ENCODE measurements around the gene RPS6KB2. TPM values are rescaled to one million over a fixed set of nuclear protein-coding genes. Genes with fewer than 3 reads are reported as not detected.
"Not testable (repeated sequence)": the region's sequence is repeated elsewhere in the genome, so short reads cannot be mapped to it uniquely, and the experiment has no call there.

The RPS6KB2 gene
- total RNA-seq, 1 donor from 2014 or later: 49.5 TPM

- TF ChIP-seq CTCF (IDR thresholded peaks at IDR 0.05): no peak
- Mint-ChIP-seq H3K4me3 (ENCODE audit: unreplicated experiment) (peak overlapping the region; percentile 80), H3K36me3 (ENCODE audit: unreplicated experiment) (no peaks in the 10 kb centered on the region), H3K9me3 (ENCODE audit: unreplicated experiment) (no peaks in the 10 kb centered on the region), H3K27ac (ENCODE audit: unreplicated experiment) (peak overlapping the region; percentile 57), H3K27me3 (ENCODE audit: unreplicated experiment) (no peaks in the 10 kb centered on the region), H3K4me1 (ENCODE audit: unreplicated experiment) (peaks cover 33% of the 10 kb centered on the region)
- no peak for DNase-seq (ENCODE audit: extremely low spot score, unreplicated experiment)
Observed at GRCh38 chr11:67468456-67468758, 40.1 kb downstream of the RPS6KB2 start.

- H3K9me3 Mint-ChIP-seq (ENCODE audit: unreplicated experiment): no peaks in the 10 kb centered on the region
Observed at GRCh38 chr11:67468759-67469507, 40.6 kb downstream of the RPS6KB2 start, which contains the start of gene TMEM134. Gene TMEM134 (minus strand): TSS chr11:67469251. CDS start chr11:67469192, 59 bp downstream.

GRCh38 chr11:67469508-67469811 is 41.2 kb downstream of the RPS6KB2 start:
- Mint-ChIP-seq H3K4me1 (ENCODE audit: unreplicated experiment) (peaks cover 27% of the 10 kb centered on the region), H3K4me3 (ENCODE audit: unreplicated experiment) (peak overlapping the region; percentile 74), H3K27me3 (ENCODE audit: unreplicated experiment) (no peaks in the 10 kb centered on the region), H3K27ac (ENCODE audit: unreplicated experiment) (peak overlapping the region; percentile 73), H3K9me3 (ENCODE audit: unreplicated experiment) (no peaks in the 10 kb centered on the region), H3K36me3 (ENCODE audit: unreplicated experiment) (no peaks in the 10 kb centered on the region)
- no peak for DNase-seq (ENCODE audit: extremely low spot score, unreplicated experiment)
- no peak for TF ChIP-seq CTCF (IDR thresholded peaks at IDR 0.05)

More at GRCh38 chr11:67468759-67469507, 40.6 kb downstream of the RPS6KB2 start, which contains the start of gene TMEM134:
- peak; percentile 47 for TF ChIP-seq CTCF (IDR thresholded peaks at IDR 0.05)
- peak within 1 kb of the TSS; percentile 80 for H3K4me3 Mint-ChIP-seq (ENCODE audit: unreplicated experiment)
- H3K27me3 Mint-ChIP-seq (ENCODE audit: unreplicated experiment): no peaks in the 10 kb centered on the region
- no peaks in the 10 kb centered on the region for H3K36me3 Mint-ChIP-seq (ENCODE audit: unreplicated experiment)
- H3K4me1 Mint-ChIP-seq (ENCODE audit: unreplicated experiment): peaks cover 32% of the 10 kb centered on the region
- DNase-seq (ENCODE audit: extremely low spot score, unreplicated experiment): peak; percentile 98
- H3K27ac Mint-ChIP-seq (ENCODE audit: unreplicated experiment): peak within 1 kb of the TSS; percentile 73

- H3K9me3 Mint-ChIP-seq (ENCODE audit: unreplicated experiment): no peaks in the 10 kb centered on the region
- TF ChIP-seq CTCF (IDR thresholded peaks at IDR 0.05): no peak
- no peaks in the 10 kb centered on the region for H3K36me3 Mint-ChIP-seq (ENCODE audit: unreplicated experiment)
- H3K27ac Mint-ChIP-seq (ENCODE audit: unreplicated experiment): no peak overlapping the region
- DNase-seq (ENCODE audit: extremely low spot score, unreplicated experiment): no peak
- H3K4me1 Mint-ChIP-seq (ENCODE audit: unreplicated experiment): peaks cover 21% of the 10 kb centered on the region
- H3K27me3 Mint-ChIP-seq (ENCODE audit: unreplicated experiment): no peaks in the 10 kb centered on the region
- H3K4me3 Mint-ChIP-seq (ENCODE audit: unreplicated experiment): peak overlapping the region; percentile 74
Observed at GRCh38 chr11:67470337-67471002, 42.2 kb downstream of the RPS6KB2 start.

- no peak overlapping the region for H3K27ac Mint-ChIP-seq (ENCODE audit: unreplicated experiment)
- TF ChIP-seq CTCF (IDR thresholded peaks at IDR 0.05): no peak
- H3K27me3 Mint-ChIP-seq (ENCODE audit: unreplicated experiment): peaks cover 2% of the 10 kb centered on the region
- no peak overlapping the region for H3K4me3 Mint-ChIP-seq (ENCODE audit: unreplicated experiment)
- H3K36me3 Mint-ChIP-seq (ENCODE audit: unreplicated experiment): no peaks in the 10 kb centered on the region
- no peak for DNase-seq (ENCODE audit: extremely low spot score, unreplicated experiment)
- peaks cover 13% of the 10 kb centered on the region for H3K4me1 Mint-ChIP-seq (ENCODE audit: unreplicated experiment)
- no peaks in the 10 kb centered on the region for H3K9me3 Mint-ChIP-seq (ENCODE audit: unreplicated experiment)
Observed at GRCh38 chr11:67472882-67473281, 44.6 kb downstream of the RPS6KB2 start.

GRCh38 chr11:67476692-67477091 is 48.4 kb downstream of the RPS6KB2 start:
- H3K4me3 Mint-ChIP-seq (ENCODE audit: unreplicated experiment); H3K27me3 Mint-ChIP-seq (ENCODE audit: unreplicated experiment); H3K4me1 Mint-ChIP-seq (ENCODE audit: unreplicated experiment); H3K27ac Mint-ChIP-seq (ENCODE audit: unreplicated experiment); H3K9me3 Mint-ChIP-seq (ENCODE audit: unreplicated experiment); DNase-seq (ENCODE audit: extremely low spot score, unreplicated experiment); H3K36me3 Mint-ChIP-seq (ENCODE audit: unreplicated experiment): not testable (repeated sequence)

- H3K27ac Mint-ChIP-seq (ENCODE audit: unreplicated experiment); DNase-seq (ENCODE audit: extremely low spot score, unreplicated experiment); H3K4me1 Mint-ChIP-seq (ENCODE audit: unreplicated experiment); H3K9me3 Mint-ChIP-seq (ENCODE audit: unreplicated experiment); H3K4me3 Mint-ChIP-seq (ENCODE audit: unreplicated experiment); H3K36me3 Mint-ChIP-seq (ENCODE audit: unreplicated experiment); H3K27me3 Mint-ChIP-seq (ENCODE audit: unreplicated experiment): not testable (repeated sequence)
Observed at GRCh38 chr11:67477344-67478050, 49.2 kb downstream of the RPS6KB2 start.
